Stimulated activated naive CD4-positive, alpha-beta T cell (primary cell): ENCODE results near the gene CDH4.

Source experiments
- DNase-seq, 6 experiments: peaks; one replicate each; lab custom pipeline; 2025; lab: John Stamatoyannopoulos, UW

Gene CDH4

GRCh38 chr20:61300709-61301108, 48.6 kb downstream of the CDH4 start:
- no peak for DNase-seq

- no peak for DNase-seq
Measured at GRCh38 chr20:61301711-61302525, 49.9 kb downstream of the CDH4 start.

GRCh38 chr20:61303217-61303616, 51.2 kb downstream of the CDH4 start:
- no peak for DNase-seq

- no peak for DNase-seq
Measured at GRCh38 chr20:61303675-61304074, 51.6 kb downstream of the CDH4 start.

DNA sequence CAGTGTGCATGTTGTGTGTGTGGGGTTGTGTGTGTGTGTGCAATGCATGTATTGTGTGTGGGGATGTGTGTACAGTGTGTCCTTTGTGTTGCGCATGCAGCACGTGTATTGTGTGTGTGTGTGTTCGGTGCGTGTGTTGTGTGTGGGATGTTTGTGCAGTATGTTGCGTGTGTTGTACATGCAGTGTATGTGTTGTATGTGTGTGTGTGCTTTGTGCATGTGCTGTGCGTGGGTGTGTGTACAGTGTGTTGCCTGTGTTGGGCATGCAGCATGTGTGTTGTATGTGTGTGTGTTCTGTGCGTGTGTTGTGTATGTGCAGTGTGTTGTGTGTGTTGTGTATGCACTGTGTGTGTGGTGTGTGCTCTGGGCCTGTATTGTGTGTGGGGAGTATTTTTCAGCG, 52.7 kb downstream of the CDH4 start:
- no peak for DNase-seq

- no peak for DNase-seq
Measured at GRCh38 chr20:61306937-61307475, 54.9 kb downstream of the CDH4 start.

GRCh38 chr20:61307686-61308476, 55.8 kb downstream of the CDH4 start:
- DNase-seq, result no peak

DNA sequence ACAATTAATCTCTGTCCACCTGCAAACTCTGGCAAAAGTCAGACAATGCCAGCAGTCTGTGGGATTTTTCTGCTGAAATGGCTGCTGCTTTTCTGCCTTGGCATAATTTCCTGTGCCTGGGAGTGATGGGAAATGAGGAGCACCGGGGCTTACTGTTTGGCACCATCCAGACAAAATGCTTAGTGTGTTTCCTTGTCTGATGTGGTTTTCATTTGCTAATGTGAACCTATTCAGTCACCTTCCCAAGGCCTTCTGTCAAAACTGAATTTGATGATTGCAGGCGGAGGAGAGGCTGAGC, 56.4 kb downstream of the CDH4 start:
- DNase-seq, result no peak

- DNase-seq, result no peak
Measured at GRCh38 chr20:61310954-61311353, 58.9 kb downstream of the CDH4 start.

DNA sequence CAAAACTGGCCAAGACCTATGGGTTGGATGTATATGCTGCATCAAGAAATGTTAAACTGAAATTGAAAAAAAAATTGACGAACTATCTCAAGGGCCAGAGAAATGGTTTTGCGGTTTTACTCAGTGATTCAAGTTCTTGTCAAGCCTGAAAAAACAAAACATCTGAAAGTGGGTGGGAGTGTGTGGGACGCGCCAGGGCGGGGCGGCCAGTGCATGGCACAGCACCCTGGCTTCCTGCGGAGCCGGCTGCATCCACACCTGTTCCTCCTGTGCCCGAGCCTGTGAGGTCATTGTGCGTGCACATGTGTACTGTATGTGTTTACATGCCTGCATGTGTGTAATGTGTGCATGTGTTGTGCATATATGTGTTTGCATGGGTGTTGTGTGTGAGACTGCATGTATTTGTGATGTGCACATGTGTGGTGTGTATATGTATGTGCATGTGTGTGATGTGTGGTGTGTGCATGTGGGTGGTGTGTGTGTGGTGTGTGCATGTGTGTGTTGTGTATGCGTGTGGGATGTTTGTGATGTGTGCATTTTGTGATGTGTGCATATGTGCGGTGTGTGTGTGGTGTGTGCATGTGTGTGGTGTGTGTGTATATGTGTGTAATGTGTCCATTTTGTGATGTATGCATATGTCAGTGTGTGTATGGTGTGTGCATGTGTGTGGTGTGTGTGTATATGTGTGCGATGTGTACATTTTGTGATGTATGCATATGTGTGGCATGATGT, 59.8 kb downstream of the CDH4 start:
- no peak for DNase-seq

- no peak for DNase-seq
Measured at GRCh38 chr20:61312925-61313324, 60.9 kb downstream of the CDH4 start.

- DNase-seq, result no peak
Measured at GRCh38 chr20:61313396-61313795, 61.3 kb downstream of the CDH4 start.

DNA sequence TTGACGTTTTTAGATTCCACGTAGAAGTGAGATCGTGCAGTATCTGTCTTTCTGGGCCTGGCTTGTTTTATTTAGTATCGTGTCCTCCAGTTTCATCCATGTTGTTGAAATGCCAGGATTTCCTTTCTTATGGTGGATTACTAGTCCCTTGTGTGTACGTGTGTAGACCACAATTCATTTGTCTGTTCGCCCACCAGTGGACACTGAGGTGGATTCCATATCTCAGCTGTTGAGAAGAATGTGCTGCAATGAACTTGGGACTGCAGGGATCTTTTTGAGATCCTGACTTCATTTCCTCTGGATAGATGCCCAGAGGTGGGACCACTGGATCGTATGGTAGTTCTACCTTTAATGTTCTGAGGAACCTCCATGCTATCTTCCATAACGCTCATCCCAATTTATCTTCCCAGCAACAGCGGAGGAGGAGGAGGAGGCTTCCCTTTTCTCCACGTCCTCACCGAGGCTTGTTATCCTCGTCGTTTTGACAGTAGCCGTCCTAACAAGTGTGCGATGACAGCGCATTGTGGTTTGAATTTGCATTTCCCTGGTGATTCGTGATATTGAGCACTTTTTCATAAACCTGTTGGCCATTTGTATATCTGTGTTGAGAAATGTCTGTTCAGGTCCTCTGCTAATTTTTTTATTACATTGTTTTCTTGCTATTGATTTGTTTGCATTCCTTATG, 62.4 kb downstream of the CDH4 start:
- DNase-seq, result no peak

DNA sequence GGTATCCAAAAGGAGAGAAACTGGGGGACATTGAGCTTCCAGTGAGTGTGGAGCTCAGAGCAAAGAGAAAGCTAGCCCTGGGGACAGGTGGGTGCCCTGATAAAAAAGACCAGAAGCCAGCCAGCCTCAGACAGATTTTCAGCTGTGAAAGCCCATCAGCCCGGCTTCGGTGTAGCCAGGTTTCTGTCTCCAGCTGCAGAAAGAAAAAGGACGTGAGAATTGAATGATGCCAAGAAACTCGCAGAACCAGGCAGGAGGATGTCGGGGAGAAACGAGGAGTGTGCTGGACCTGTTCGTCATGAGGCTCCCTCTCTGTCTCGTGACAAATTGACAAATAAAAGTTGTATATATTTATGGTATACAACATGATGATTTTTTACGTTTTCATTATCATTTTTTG, 63.3 kb downstream of the CDH4 start:
- no peak for DNase-seq

GRCh38 chr20:61316346-61316745, 64.3 kb downstream of the CDH4 start:
- no peak for DNase-seq

DNA sequence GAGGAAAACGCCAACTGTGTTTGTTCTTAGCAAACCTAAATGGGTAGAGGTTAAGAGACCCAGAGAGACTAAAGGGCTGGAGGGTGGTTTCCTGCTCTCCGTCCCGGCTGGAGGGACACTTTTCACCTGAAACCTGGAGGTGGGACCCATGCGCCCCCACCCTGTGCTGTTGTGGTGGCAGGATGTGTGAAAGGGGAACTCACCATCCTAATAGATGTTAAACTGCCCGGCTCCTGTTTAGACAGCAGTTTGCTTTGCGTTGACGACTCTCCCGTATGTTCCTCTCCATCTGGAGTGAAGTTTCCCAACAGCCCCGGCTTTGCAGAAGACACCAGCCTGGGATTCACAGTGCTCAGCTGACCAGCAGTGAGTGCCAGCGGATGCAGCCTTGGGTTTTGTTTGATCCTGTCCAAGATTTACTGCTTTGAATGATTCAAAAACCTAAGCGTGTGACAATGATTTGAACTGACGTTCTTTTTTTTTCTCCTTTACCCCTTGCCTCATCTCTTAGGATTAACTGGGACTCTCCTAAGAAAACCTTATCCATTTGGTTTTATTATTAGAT, 66.0 kb downstream of the CDH4 start:
- DNase-seq, result no peak

GRCh38 chr20:61320691-61321425, 68.8 kb downstream of the CDH4 start:
- no peak for DNase-seq

DNA sequence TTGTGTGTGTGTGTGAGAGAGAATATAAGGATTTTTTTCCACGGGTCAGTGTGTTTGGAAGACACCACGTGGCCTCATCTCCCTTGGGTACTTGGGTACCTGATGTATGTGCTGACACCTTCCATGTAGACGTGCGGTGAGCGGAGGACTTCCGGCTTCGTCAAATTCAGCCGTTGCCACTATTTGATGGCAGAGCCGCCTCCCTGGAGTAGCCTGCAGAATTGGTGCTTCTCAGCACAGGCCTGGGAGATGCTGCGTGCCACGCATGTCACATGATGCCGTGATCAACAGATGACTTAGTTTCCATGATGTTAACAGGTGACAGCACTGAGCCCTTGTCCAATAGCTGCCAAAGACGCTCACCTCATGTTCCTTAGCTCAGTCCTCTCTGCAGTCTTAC, 69.4 kb downstream of the CDH4 start:
- no peak for DNase-seq

DNA sequence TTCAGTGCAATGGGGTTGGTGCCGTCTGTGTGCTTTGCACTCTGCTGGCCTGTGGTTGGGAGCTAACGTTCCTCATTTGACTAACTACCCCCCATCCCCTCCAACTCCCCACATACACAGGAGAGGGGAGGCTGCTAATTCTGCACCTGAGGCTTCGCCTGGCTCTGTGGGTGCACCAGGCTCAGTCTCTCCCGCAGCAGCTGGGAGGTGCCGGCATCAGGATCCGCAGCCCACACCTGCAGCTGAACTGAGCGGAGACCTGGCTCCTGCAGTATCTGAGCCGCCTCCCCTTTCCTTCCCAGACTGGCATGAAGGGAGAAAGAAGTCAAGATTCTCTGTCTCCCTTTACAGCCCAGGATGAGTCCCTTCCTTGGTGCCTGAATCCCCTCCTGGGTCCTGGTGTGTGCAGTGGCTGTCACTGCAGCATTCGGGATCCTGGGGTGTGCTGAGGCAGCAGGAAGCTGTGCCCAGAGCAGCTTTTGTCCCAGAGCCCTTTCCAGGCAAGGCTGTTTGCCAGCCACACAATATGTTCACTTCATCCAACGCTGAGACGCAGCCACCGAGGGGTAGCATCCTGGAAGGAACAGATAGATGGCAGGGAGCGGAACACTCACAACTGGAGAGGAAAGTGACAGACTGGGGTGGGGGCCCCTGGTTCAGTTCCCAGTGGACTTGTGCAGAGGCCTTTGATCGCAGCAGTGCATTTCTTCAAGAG, 70.2 kb downstream of the CDH4 start:
- no peak for DNase-seq

GRCh38 chr20:61324906-61325305, 72.8 kb downstream of the CDH4 start:
- DNase-seq, result no peak
